GM21576 (cell line): Measurements from ENCODE around the gene SETD6.

Experiments used
- ATAC-seq: cut with Tn5 transposase; IDR thresholded peaks from one replicate; pipeline ENCODE4 v1.9.1; 2021; ENCODE audit warnings: mild to moderate bottlenecking, moderate library complexity; ENCODE audit not compliant: unreplicated experiment

Gene SETD6

DNA sequence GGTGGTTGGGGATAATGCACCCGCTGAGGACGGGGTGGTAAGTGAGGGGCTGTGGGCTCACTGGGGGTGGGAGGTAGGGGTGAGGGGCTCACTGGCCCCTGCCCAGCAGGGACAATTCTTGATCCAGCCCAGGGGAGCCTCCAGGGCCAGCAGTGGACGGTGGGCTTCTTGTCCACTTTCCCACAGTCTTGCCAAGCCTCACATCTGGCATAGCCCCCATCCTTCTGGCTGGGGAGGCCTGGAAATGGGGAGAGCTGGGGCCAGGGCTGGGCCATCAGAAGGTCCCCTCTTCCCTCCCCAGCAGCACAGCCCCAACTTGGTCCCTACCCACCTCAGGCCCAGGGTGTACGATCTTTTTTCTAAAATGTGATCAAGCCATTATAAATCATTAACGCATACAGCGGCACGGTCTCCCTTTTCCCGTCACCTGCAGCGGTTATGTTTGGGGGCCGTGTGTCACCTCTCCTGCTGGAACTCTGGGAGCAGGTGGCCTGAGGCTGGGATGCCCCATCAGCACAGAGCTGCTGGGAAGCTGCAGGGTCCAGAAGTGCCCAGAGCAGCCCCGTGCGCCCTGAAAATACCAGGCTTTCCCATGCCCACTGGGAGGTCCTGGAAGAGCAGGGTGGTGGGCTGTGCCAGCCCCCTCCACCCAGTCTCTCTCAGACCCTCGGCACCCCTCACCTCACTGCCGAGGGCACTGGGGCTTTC is 7.2 kb upstream of the SETD6 start:
- no peak for ATAC-seq

DNA sequence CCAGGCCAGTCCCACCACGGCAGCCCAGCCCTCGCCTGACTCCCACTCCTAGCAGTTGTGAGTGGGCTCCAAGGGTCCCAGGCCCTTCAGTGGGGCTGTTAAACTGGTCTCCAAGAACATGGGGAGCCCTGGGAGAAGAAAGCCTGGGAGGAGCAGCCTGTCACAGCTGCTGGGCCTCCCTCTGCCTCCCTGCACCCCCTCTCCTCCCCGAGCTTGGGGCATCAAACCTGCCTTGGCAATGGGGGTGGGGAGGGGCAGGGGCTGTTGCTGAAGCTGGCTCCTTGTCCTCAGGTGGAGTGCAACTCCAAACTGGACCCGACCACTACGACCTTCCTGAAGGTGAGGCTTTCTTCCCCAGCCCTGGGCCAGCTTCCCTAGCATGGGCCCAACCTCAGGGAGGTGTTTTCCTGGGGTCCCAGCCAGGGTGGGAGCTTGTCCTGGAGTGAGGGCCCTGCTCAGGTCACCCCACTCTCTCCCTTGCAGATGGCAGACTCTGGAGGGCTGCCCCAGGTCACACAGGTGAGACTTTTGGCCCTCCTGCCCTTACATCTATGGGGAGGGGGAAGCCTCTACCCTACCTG is 6.6 kb upstream of the SETD6 start:
- ATAC-seq = no peak

DNA sequence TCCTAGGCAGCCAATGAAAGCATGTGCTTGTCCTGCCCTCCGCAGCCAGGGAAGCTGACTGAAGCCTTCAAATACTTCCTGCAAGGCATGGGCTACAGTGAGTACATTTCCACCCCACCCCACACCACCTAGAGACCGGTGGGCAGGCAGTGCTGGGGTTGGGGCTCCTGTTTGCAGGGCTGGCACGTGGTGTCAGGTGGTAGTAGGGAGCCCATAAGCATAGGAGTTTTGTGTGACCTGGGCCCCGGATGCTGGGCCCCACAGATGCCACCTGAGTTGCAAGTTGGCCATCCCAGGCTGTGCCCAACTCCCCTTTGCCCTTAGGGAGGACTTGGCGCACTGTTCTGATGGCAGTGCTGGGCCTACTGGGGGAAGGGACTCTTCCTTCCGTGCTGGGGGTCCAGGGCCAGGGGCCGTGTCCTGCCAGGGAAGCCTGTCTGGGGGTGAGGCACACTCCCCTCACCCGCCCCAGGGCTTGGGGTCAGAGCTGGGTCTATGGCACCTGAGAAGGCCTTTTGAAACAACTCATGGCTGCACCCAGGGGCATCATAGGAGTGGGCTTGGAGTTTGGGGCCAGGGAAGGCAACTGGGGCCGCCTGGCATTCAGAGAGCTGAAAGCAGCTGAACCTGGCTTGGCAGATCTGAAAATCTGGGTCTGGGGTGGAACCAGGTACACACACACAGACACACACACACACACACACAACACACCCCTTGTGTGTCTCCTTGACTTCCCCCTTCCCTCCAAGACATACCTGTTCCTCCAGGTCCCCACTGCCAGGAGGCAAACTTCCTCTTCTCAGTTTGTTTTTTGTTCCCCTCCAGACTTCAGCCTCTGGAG is 5.8 kb upstream of the SETD6 start:
- no peak for ATAC-seq

DNA sequence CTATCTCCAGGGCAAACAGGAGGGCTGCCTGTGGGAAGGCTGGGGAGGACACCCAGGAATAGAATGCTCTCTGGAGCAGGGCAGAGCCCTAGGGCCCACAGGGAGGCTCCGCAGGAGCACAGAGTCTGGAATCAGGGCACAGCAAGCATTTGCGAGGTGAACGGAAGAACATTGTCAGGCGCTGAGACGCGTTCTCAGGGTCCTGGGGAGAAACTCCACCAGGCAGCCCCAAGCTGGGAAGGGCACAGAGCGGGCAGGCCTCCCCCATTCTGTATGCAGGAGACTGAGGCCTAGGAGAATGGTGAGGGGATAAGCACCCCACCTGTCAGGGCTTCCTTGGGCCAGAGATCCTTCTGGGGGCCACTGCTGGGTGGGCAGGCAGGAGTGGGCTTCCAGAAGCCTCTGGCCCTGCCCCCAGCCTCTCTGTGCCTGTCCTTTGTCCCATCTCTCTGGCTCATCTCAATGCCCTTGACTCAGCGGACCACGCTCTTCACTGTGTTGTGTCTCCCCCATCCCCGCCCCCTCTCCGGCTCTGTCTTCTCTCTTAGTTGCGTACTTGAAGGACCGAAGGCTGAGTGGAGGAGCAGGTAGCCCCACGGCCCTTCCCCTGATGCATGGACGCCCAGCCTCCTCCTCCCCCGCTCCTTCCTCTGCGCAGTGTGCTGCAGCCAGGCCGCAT is 5.1 kb upstream of the SETD6 start:
- no peak for ATAC-seq

DNA sequence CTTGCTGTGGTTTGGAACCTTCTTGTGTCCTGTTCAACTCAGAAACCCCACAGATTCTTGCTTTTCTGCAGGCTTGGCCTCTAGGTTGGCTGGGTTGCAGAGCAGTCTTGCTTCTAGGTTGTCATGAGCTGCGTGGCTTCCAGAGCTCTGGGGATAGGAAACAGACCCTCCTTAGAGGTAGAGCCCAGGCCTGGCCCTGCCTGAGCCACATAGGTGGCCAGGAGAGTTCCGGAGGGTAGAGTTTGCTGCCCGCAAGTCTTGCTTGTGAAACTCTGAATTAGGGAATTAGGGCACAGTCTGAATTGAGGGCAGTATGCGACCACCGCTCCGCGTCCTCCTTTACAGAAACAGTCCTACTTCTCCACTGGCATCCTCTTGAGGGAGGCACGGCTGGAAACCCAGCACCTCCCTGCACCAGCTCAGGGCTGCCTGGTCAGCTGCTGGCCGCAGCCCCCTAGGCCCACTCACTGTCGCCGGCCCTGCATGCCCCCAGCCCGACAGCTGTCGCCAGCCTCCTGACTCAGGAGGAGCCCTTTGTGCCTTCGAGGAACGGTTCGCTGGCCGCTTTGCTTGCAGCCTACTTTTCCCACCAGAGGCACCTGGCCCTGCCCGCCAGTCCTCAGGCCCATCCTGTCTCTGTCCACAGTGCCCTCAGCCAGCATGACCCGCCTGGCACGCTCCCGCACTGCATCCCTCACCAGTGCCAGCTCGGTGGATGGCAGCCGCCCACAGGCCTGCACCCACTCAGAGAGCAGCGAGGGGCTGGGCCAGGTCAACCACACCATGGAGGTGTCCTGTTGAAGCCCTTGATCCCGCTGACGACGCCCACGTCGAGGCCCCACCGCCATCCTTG is 4.3 kb upstream of the SETD6 start:
- no peak for ATAC-seq

DNA sequence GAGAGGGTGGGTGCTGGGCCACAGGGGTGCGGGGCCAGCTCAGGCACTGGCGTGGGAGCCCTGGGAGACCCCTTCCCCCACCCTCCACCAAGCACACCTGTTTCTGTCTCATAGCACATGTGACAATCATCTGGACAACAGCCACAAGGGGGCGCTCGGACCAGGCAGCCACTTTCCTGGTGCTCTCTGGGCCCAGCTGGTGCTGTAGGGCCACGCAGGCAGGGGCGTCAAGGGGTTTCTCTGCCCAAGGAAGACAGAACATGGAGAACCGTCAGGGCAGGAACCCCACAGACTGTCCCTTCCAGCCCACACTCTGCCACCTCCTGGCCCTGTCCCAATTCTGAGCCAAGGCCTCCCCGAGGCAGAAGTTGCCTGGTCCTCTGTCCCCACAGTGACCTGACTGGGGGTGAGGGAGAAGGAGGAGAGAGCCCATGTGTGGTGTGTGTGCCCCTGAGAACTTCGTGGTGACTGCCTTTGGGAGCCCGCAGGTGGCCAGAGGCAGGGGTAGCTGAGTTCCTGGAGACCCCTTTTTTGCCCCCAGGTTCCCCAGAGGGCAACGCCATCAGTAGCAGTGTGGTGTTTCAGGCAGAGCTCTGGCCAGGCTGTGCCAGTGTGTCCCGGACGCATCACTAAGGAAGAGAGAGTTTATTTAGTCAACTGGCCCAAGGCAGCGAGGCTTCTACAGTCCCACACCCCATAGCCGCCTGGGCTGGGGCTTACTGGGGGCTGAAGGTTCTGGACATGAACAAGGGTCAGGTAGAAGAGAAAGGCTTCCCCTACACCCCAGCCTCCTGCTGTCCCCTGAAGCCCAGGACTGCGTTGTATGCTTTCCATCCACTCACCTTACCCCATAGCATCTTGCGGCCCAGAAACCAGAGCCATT is 3.1 kb upstream of the SETD6 start:
- ATAC-seq = no peak

DNA sequence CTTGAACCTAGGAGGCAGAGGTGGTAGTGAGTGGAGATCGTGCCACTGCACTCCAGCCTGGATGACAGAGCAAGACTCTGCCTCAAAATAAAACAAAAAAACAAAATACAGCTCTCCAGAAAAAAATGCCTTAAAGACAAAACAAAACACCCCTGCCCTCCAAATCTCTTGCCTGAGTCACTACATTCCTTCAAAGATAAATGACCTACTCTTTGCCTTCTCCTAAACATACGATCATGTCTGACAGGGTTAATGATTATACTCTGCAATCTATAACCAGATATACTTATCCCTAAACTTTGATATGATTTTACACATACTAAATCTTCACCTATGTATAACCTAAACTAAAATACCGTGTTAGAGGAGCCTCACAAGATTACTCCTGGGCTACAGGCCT is 1.4 kb upstream of the SETD6 start:
- ATAC-seq = no peak

DNA sequence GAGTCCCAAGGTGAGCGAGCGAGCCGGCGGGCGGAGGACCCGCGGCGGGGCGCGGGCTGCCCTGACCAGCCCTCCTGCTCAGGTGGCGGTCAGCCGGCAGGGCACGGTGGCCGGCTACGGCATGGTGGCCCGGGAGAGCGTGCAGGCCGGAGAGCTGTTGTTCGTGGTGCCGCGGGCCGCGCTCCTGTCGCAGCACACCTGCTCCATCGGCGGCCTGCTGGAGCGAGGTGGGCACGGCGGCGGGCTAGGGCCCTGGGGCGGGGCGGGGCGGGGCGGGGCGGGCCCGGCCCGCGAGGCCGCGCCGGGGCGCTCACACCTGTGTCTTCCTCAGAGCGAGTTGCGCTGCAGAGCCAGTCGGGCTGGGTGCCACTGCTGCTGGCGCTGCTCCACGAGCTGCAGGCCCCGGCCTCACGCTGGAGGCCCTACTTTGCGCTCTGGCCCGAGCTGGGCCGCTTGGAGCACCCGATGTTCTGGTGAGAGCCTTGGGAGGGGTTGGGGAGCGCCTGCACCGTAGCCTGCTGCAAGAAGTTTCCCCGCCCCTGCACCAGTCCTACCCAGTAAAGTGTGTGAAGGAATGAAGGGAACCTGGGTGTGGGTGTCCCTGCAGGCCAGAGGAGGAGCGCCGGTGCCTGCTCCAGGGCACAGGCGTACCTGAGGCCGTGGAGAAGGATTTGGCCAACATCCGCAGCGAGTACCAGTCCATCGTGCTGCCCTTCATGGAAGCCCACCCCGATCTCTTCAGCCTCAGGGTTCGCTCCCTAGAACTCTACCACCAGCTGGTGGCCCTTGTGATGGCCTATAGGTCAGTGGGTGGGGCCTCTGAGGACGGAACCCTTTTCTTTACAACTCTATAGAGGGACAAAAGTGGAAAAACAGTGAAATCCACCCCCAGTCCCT is 802 bp downstream of the SETD6 start:
- ATAC-seq = peak; percentile 29

DNA sequence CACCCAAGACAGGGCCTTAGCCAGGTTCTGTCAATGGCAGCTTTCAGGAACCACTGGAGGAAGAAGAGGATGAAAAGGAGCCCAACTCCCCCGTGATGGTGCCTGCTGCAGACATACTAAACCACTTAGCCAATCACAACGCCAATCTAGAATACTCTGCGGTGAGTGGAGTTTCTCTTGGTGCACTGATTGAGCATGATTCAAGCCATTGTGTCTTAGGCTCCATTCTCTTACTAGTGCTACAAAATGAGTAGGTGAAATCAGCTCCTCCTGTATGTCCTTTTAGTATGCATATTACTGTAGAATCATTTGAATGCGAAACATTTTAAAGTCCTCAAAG is 1.4 kb downstream of the SETD6 start:
- ATAC-seq = no peak

DNA sequence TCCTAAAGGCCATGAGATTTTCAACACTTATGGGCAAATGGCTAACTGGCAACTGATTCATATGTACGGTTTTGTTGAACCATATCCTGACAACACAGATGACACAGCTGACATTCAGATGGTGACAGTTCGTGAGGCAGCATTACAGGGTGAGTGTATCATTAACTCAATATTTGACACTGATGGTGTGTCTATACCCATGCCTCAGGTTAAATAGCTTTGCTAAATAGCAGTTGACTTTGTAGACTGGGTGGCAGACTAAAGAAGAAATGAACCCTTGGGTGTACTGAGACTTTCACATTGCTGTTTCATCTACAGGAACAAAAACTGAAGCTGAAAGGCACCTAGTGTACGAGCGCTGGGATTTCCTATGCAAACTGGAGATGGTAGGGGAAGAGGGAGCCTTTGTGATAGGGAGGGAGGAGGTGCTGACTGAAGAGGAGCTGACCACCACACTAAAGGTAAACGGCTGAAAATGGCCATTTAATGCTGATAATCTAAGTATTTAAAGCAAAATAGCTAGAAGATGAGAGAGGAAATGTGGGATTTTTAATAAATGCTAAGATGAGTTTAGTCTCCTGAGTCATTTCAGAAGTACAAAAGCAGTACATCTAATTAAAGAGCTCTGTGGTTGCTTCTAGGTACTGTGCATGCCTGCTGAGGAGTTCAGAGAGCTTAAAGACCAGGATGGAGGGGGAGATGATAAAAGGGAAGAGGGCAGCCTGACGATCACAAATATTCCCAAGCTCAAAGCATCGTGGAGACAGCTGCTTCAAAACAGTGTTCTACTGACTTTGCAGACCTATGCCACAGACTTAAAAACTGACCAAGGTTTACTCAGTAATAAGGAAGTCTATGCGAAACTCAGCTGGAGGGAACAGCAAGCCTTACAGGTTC is 3.0 kb downstream of the SETD6 start:
- peak; percentile 35 for ATAC-seq

DNA sequence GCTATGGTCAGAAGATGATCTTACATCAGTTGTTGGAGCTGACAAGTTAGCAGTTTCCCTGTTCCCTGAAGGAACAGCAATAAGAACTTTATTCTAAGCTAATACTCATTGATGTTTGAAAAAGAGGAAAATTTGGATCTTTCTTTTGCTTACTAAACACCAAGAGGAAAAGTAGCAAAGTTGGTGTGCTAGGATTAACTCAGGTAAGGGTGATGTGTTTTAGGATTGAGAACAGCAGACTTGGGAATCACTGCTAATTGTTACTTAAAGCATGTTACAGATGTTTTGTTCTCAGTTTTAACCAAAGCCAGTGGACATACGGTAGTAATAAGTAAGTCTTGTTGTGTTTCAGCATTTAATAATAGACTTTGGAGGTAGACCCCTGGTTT is 3.7 kb downstream of the SETD6 start:
- no peak for ATAC-seq

DNA sequence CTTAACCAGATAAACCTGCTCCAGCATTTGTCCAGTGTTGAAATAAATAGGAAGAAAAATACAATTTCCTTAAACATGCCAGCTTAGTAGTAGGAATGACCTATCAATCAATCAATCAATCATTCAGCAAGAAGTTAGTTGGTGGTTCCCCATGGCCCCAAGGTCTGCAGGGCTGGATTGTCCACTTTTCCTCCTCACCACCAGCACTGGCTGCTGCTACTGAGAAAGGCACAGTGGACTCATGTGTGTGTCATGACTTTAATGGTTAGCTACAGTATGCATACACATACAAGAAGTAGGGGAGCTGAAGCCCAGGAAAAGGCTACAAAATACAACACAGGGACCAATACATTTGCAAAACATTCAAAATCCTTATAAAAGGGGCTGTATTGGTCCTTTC is 4.4 kb downstream of the SETD6 start:
- no peak for ATAC-seq

DNA sequence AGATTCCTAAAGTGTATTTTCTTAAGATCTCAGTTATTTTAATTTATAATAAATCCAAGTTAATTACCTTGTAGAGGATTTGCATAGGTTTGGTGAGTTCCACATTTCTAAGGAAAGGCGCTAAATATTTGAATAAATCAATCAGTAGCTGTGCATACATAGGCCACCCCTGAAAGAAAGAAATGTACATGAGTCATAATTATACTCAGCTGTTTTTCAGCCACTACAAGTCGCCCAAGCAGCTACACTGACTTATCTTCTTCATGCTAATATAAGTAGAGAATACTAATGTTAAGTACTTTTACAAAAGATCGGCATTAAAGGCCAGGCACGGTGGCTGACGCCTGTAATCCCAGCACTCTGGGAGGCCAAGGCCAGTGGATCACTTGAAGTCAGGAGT is 14.9 kb downstream of the SETD6 start:
- ATAC-seq = no peak

DNA sequence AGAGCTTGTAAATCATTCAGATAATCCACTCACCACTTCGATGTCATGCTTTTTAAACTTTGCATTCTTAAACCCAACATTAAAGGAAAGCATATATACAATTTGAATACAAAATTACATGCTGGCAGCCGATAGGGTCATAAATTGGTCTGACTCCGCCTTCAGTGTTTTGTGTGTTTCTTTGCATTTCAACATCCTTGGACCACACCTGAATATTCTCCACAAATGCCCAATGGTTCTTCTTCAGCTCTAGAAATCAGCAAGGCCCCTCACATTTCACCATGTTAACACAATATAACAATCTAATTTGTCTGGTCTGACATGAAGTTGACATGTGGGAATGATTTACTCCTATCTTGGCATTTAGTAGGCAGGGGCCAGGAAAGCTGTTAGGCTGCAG is 17.1 kb downstream of the SETD6 start:
- ATAC-seq = no peak

DNA sequence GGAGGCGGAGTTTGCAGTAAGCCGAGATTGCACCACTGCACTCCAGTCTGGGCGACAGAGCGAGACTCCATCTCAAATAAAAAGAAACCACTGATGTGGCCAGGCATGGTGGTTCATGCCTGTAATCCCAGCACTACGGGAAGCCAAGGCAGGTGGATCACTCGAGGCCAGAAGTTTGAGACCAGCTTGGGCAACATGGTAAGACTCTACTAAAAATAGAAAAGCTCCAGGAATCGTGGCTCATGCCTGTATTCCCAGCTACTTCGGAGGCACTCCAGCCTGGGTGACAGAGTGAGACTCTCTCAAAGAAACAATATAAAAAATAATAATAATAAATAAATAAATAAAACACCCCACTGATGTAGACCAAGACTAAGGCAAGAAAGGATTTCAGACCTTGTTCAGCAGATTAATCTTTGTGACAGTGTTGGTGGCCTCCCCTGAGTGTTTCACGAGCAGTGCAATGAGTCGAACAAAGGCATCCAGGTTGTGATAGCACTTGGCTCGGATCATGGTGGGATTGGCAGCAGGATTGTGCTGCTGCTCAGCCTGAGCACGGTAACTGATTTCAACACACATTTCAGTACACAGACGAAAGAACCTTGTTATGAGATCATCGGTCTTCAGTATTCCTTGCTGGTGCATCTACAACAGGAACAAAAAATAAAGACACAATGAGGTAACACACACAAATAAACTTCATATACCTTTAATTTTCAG is 18.6 kb downstream of the SETD6 start:
- no peak for ATAC-seq

DNA sequence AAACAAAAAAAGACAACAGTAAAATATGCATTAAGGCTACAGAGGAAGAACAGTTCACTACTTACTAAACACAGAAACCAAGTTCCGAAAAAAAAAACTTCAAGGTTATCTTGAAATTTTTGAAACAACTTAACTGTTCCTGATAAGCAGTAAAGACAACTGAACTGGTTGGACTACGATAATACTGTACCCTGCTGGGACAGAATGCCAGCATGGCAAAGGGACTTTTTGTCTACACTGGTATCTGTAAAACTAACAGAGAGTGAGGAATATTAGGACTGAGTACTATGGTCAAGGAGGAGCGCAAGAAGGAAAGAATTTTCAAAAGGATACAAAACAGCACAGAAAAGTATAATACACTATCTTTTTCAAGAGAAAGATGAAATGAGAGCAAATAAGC is 19.8 kb downstream of the SETD6 start:
- no peak for ATAC-seq

DNA sequence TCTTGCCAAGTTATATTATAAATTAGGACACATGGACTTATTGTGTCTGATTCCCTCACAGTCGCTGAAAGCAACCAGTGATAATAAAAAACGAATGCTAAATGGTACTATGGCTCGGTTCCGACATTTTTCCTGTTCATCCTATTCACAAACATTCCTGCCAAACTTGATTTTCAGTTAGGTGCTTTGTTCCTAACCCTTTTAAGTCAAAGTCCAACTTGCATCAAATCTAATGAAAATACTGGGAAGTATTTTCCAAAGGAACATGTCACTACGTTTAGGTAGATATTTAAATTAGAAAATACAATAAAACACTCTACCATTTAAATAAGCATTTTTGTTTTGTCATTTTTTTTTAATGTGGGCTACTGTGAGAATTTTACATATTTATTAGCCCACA is 21.0 kb downstream of the SETD6 start:
- ATAC-seq = no peak
